H1 (cell line): ENCODE results near the gene SMIM7. TPM values are rescaled to one million over a fixed set of nuclear protein-coding genes. Genes with fewer than 3 reads are reported as not detected.

Experiments
- CTCF ChIA-PET: fragments of 300-600 bp; sonication (Branson Sonifier 250); formaldehyde crosslinking; loops from one replicate; lab custom pipeline; 2021; ENCODE audit not compliant: partially characterized antibody; lab: Charles Lee
- POLR2A ChIA-PET: fragments of 300-600 bp; sonication (Branson Sonifier 250); formaldehyde crosslinking; loops from one replicate; lab custom pipeline; 2021; ENCODE audit warnings: inconsistent platforms; ENCODE audit not compliant: partially characterized antibody; lab: Charles Lee
- DNase-seq, 2 experiments: peaks; one replicate each; pipeline versions ENCODE4 v3.0.0 to v3.0.0-alpha.2; 2010 to 2022; ENCODE audit warnings: low spot score in 2 of 2, low read depth in 1 of 2, mixed read lengths in 1 of 2
- FAIRE-seq: peaks from 2 replicates; lab custom pipeline; 2011; peaks lifted over from hg19 to GRCh38; lab: Jason Lieb, UNC
- H2AFZ ChIP-seq: 2 replicates; pipeline ENCODE4 v1.8.1; 2012; ENCODE audit warnings: low read length, inconsistent platforms
- H2AK5ac ChIP-seq: 2 replicates; pipeline ENCODE4 v1.6.1; 2013; ENCODE audit warnings: low read depth, low read length
- H2BK120ac ChIP-seq: replicated peaks from 2 replicates; pipeline ENCODE3; 2013; ENCODE audit warnings: low read depth, low read length, inconsistent platforms
- H2BK12ac ChIP-seq: 2 replicates; pipeline ENCODE4 v1.6.1; 2013; ENCODE audit warnings: low read depth, low read length
- H2BK15ac ChIP-seq: 2 replicates; pipeline ENCODE4 v1.6.1; 2013; ENCODE audit warnings: low read length
- H2BK20ac ChIP-seq: 2 replicates; pipeline ENCODE4 v1.6.1; 2013; ENCODE audit warnings: low read length
- H2BK5ac ChIP-seq: 2 replicates; pipeline ENCODE4 v1.6.1; 2013; ENCODE audit warnings: low read depth, low read length
- H3K14ac ChIP-seq: 2 replicates; pipeline ENCODE4 v1.6.1; 2013; ENCODE audit warnings: inconsistent platforms; ENCODE audit not compliant: insufficient read length
- H3K18ac ChIP-seq: 2 replicates; pipeline ENCODE4 v1.6.1; 2013; ENCODE audit warnings: low read length; ENCODE audit errors: extremely low read depth
- H3K23ac ChIP-seq: 2 replicates; pipeline ENCODE4 v1.6.1; 2013; ENCODE audit warnings: inconsistent platforms; ENCODE audit not compliant: insufficient read length
- H3K23me2 ChIP-seq: 2 replicates; pipeline ENCODE4 v1.6.1; 2013; ENCODE audit warnings: low read depth, low read length
- H3K27ac ChIP-seq: 2 replicates; pipeline ENCODE4 v1.6.1; 2011; ENCODE audit warnings: low read depth, low read length, inconsistent platforms
- H3K27me3 ChIP-seq, 4 experiments: replicated peaks in 1 of 4; 1 replicate in 1 of 4; 2 replicates in 3 of 4; pipeline versions ENCODE4 v1.6.1 to v1.8.1; 2011 to 2013; ENCODE audit warnings: low read length in 3 of 4, mild to moderate bottlenecking in 3 of 4, inconsistent platforms in 2 of 4, mixed read lengths in 2 of 4, moderate library complexity in 1 of 4; ENCODE audit not compliant: control insufficient read depth in 3 of 4, insufficient read depth in 3 of 4; ENCODE audit errors: extremely low read depth in 1 of 4
- H3K36me3 ChIP-seq, 4 experiments: 2 replicates each; pipeline versions ENCODE4 v1.6.1 to v1.8.1; 2011 to 2013; ENCODE audit warnings: mild to moderate bottlenecking in 4 of 4, low read length in 3 of 4, moderate library complexity in 2 of 4, control low read depth in 1 of 4, inconsistent platforms in 1 of 4; ENCODE audit not compliant: insufficient read depth in 4 of 4, control insufficient read depth in 2 of 4
- H3K4ac ChIP-seq: replicated peaks from 2 replicates; pipeline ENCODE3; 2013; ENCODE audit warnings: low read length, low read depth, mixed read lengths, inconsistent platforms; ENCODE audit not compliant: insufficient read length
- H3K4me1 ChIP-seq, 4 experiments: replicated peaks in 1 of 4; 1 replicate in 1 of 4; 2 replicates in 3 of 4; pipeline versions ENCODE4 v1.6.1 to v1.8.1; 2011 to 2013; ENCODE audit warnings: low read length in 3 of 4, inconsistent platforms in 2 of 4, mixed read lengths in 1 of 4; ENCODE audit not compliant: insufficient read depth in 4 of 4, control insufficient read depth in 3 of 4
- H3K4me2 ChIP-seq, 2 experiments: 2 replicates each; pipeline versions ENCODE4 v1.6.1 to v1.8.1; 2011 to 2013; ENCODE audit warnings: low read depth in 2 of 2, low read length in 2 of 2, control low read depth in 1 of 2, inconsistent platforms in 1 of 2, mild to moderate bottlenecking in 1 of 2; ENCODE audit not compliant: insufficient read depth in 1 of 2
- H3K4me3 ChIP-seq, 4 experiments: fragments of 200-600, 300-600 bp in 1 of 4; sonication (generic), shearing (Covaris generic), sonication (Bioruptor Twin) in 1 of 4; 2 replicates each; pipeline versions ENCODE4 v1.5.1 to v1.8.1; 2011 to 2016; ENCODE audit warnings: low read length in 4 of 4, low read depth in 3 of 4, control low read depth in 2 of 4, inconsistent platforms in 2 of 4, mild to moderate bottlenecking in 2 of 4, mixed read lengths in 1 of 4, moderate library complexity in 1 of 4; ENCODE audit not compliant: insufficient read depth in 2 of 4; ENCODE audit errors: extremely low read depth in 1 of 4
- H3K56ac ChIP-seq: replicated peaks from 2 replicates; pipeline ENCODE3; 2013; ENCODE audit warnings: low read depth, mild to moderate bottlenecking, mixed read lengths, low read length, inconsistent platforms; ENCODE audit not compliant: insufficient read length
- H3K79me1 ChIP-seq: 2 replicates; pipeline ENCODE4 v1.6.1; 2013; ENCODE audit warnings: low read depth, low read length, control low read depth
- H3K79me2 ChIP-seq, 2 experiments: 2 replicates each; pipeline versions ENCODE4 v1.6.1 to v1.8.1; 2012 to 2013; ENCODE audit warnings: low read length in 2 of 2, mild to moderate bottlenecking in 2 of 2, inconsistent platforms in 1 of 2; ENCODE audit not compliant: insufficient read depth in 2 of 2, control insufficient read depth in 1 of 2
- H3K9ac ChIP-seq, 4 experiments: replicated peaks in 1 of 4; 1 replicate in 1 of 4; 2 replicates in 3 of 4; pipeline versions ENCODE4 v1.6.1 to v1.8.1; 2011 to 2013; ENCODE audit warnings: low read depth in 3 of 4, low read length in 3 of 4, control low read depth in 2 of 4, mild to moderate bottlenecking in 2 of 4, moderate library complexity in 2 of 4, inconsistent platforms in 1 of 4; ENCODE audit errors: extremely low read depth in 1 of 4
- H3K9me3 ChIP-seq, 2 experiments: 2 replicates each; pipeline versions ENCODE4 v1.6.1 to v1.8.1; 2012 to 2013; ENCODE audit warnings: mild to moderate bottlenecking in 2 of 2, moderate library complexity in 2 of 2, control low read depth in 1 of 2, inconsistent platforms in 1 of 2, low read depth in 1 of 2, low read length in 1 of 2, mixed read lengths in 1 of 2; ENCODE audit not compliant: insufficient read depth in 2 of 2
- H4K20me1 ChIP-seq, 2 experiments: replicated peaks in 1 of 2; 2 replicates each; pipeline versions ENCODE3 to v1.8.1; 2011 to 2013; ENCODE audit warnings: inconsistent platforms in 2 of 2, low read length in 2 of 2, mild to moderate bottlenecking in 1 of 2; ENCODE audit not compliant: insufficient read depth in 2 of 2, control insufficient read depth in 1 of 2
- H4K5ac ChIP-seq: 2 replicates; pipeline ENCODE4 v1.6.1; 2013; ENCODE audit warnings: low read length, low read depth, mixed read lengths, inconsistent platforms; ENCODE audit not compliant: insufficient read length
- H4K8ac ChIP-seq: 2 replicates; pipeline ENCODE4 v1.8.0; 2013; ENCODE audit warnings: mild to moderate bottlenecking, moderate library complexity, low read length, inconsistent platforms; ENCODE audit not compliant: insufficient read depth; ENCODE audit errors: extremely low read depth
- H4K91ac ChIP-seq: replicated peaks from 2 replicates; pipeline ENCODE3; 2013; ENCODE audit warnings: low read length, mixed read lengths, inconsistent platforms; ENCODE audit not compliant: insufficient read length
- EP300 ChIP-seq, 2 experiments: IDR thresholded peaks; 1 replicate in 1 of 2; 2 replicates in 1 of 2; pipeline ENCODE4 v1.6.1; 2011 to 2012; ENCODE audit warnings: low read depth in 2 of 2, low read length in 2 of 2, mild to moderate bottlenecking in 2 of 2, borderline replicate concordance in 1 of 2, inconsistent platforms in 1 of 2, moderate library complexity in 1 of 2
- FOSL1 ChIP-seq: IDR thresholded peaks from 2 replicates; pipeline ENCODE4 v1.6.1; 2011; ENCODE audit warnings: mild to moderate bottlenecking, low read depth, low read length, moderate library complexity; ENCODE audit not compliant: insufficient read depth
- HDAC2 ChIP-seq, 2 experiments: fragments of 300-600 bp in 1 of 2; sonication (generic) in 1 of 2; IDR thresholded peaks; 2 replicates each; pipeline ENCODE4 v1.6.1; 2011 to 2012; ENCODE audit warnings: low read depth in 2 of 2, low read length in 2 of 2, mild to moderate bottlenecking in 2 of 2, moderate library complexity in 2 of 2, borderline replicate concordance in 1 of 2, inconsistent platforms in 1 of 2
- JUN ChIP-seq: IDR thresholded peaks from 2 replicates; pipeline ENCODE4 v1.6.1; 2011; ENCODE audit warnings: low read depth, mild to moderate bottlenecking, improper control_type of control experiment, low read length
- KDM1A ChIP-seq: fragments of 200-600, 300-600 bp; sonication (generic); IDR thresholded peaks from 2 replicates; pipeline ENCODE4 v1.7.1; 2016; ENCODE audit warnings: mild to moderate bottlenecking, low read length, borderline replicate concordance
- NRF1 ChIP-seq: IDR thresholded peaks from 2 replicates; pipeline ENCODE4 v1.6.1; 2011; ENCODE audit warnings: mild to moderate bottlenecking, low read depth, low read length, improper control_type of control experiment
- POLR2AphosphoS5 ChIP-seq: IDR thresholded peaks from 2 replicates; pipeline ENCODE4 v1.6.1; 2011; ENCODE audit warnings: low read depth, low read length
- SP1 ChIP-seq: IDR thresholded peaks from 2 replicates; pipeline ENCODE4 v1.6.1; 2011; ENCODE audit warnings: low read depth, low read length
- SP4 ChIP-seq: IDR thresholded peaks from 2 replicates; pipeline ENCODE4 v1.6.1; 2012; ENCODE audit warnings: low read length, inconsistent platforms
- WGBS, 2 experiments: shearing (Covaris generic) in 1 of 2; methylation state at CpG; one replicate each; pipeline versions ENCODE4 v1.1.6 to v1.1.7; 2013 to 2015; ENCODE audit warnings: low lambda C conversion rate in 2 of 2, mixed read lengths in 2 of 2, inconsistent platforms in 1 of 2, low coverage in 1 of 2, missing lambda C conversion rate in 1 of 2; ENCODE audit not compliant: insufficient replicate concordance in 2 of 2, insufficient coverage in 1 of 2, insufficient read length in 1 of 2; ENCODE audit errors: extremely low coverage in 1 of 2, missing lambda C conversion rate in 1 of 2; 5-methylcytosine and 5-hydroxymethylcytosine counted together
- polyA plus RNA-seq, 7 experiments: library from polyadenylated mRNA; depleted of rRNA in 3 of 7; stranded (reverse) in 5 of 7; unstranded in 2 of 7; fragments of >200 nt in 5 of 7; fragments of 200-250 nt in 2 of 7; gene quantifications; 1 replicate in 5 of 7; 2 replicates in 1 of 7; 4 replicates in 1 of 7; pipeline versions ENCODE4 v1.2.1 to v1.2.3, GENCODE V29; 2011 to 2013; ENCODE audit warnings: missing spikeins in 2 of 7, mixed read lengths in 2 of 7
- total RNA-seq: library from RNA; stranded (reverse); fragmentation: NEBNext Ultra II Directional; extraction: Animal tissue kit (Norgen Biotek cat#: 25700); gene quantifications from 2 replicates; pipeline ENCODE4 v1.2.1, GENCODE V29; 2021

SMIM7 gene
- total and polyA plus RNA-seq, 2 of the 8 experiments (the other 6 are each of a cell fraction or from before 2014, with no cell fraction given), result 55.5 to 67.5 TPM

GRCh38 chr19:16620018-16620417, 39.9 kb downstream of the SMIM7 start:
- CTCF ChIA-PET, result no interaction called here
- Histone ChIP-seq H3K79me1 (peaks cover 68% of the 10 kb centered on the region), H3K4me3 (no peak overlapping the region), H2BK20ac (no peak overlapping the region), H3K4ac (no peak overlapping the region), H3K4me1 (peaks cover 0 to 10% (median 3%) of the 10 kb centered on the region in 4 experiments; a peak in 4 of 7 replicates), H4K5ac (no peak overlapping the region), H3K27me3 (no peaks in the 10 kb centered on the region)
- WGBS, 2 experiments, result 88% methylated on average over 5 of the region's 5 CpGs; no CpG with 5 or more reads in 1 of the 2 experiments
- no peak for TF ChIP-seq JUN
- TF ChIP-seq SP4, result no peak
- no peak for TF ChIP-seq SP1
- TF ChIP-seq EP300 (IDR thresholded peaks at IDR 0.05; ENCODE audit: borderline replicate concordance in 1 of 2, low read depth in 2 of 2, low read length in 2 of 2), result no peak
- TF ChIP-seq POLR2AphosphoS5, result no peak
- no peak for TF ChIP-seq FOSL1
- TF ChIP-seq NRF1, result no peak
- no peak for TF ChIP-seq HDAC2 (IDR thresholded peaks at IDR 0.05; ENCODE audit: borderline replicate concordance in 1 of 2, low read depth in 2 of 2, low read length in 2 of 2)
- TF ChIP-seq KDM1A, result no peak
- TF ChIP-seq, all 59 proteins: peak for 0
- peaks cover 31 to 98% of the 10 kb centered on the region in 2 experiments for H3K79me2 ChIP-seq
- H3K9me3 ChIP-seq, result no peaks in the 10 kb centered on the region
- H3K4me2 ChIP-seq, result no peak overlapping the region
- no peak overlapping the region for H3K18ac ChIP-seq
- no peak overlapping the region for H2AK5ac ChIP-seq
- H3K23ac ChIP-seq, result no peak overlapping the region
- no peak overlapping the region for H3K56ac ChIP-seq
- peaks cover 42 to 71% of the 10 kb centered on the region in 2 experiments for H4K20me1 ChIP-seq
- DNase-seq, result no peak
- H4K91ac ChIP-seq, result no peak overlapping the region
- no peak overlapping the region; a peak in 1 of 7 replicates for H3K9ac ChIP-seq
- no peak overlapping the region for H2AFZ ChIP-seq
- no peak overlapping the region for H2BK12ac ChIP-seq
- H3K23me2 ChIP-seq, result no peaks in the 10 kb centered on the region
- H3K14ac ChIP-seq, result no peak overlapping the region
- no peak overlapping the region; the same call in 1 of the 2 replicates for H4K8ac ChIP-seq
- POLR2A ChIA-PET, result no interaction called here
- no peak for FAIRE-seq
- peaks cover 0 to 5% (median 0%) of the 10 kb centered on the region in 4 experiments; a peak in 5 of 8 replicates for H3K36me3 ChIP-seq
- no peak overlapping the region; the same call in 1 of the 2 replicates for H2BK5ac ChIP-seq
- H3K27ac ChIP-seq, result no peak overlapping the region
- H2BK120ac ChIP-seq, result no peak overlapping the region
- H2BK15ac ChIP-seq, result no peak overlapping the region
